Measurements from ENCODE around the gene TRIM37. TPM values are rescaled to one million over a fixed set of nuclear protein-coding genes. Genes with fewer than 3 reads are reported as not detected.
A peak's percentile ranks its signal among the peaks of the same experiment; 100 is the strongest.

TRIM37 gene
- total and polyA plus RNA-seq, 5 experiments from 2014 or later: 7.2 to 27.2 (median 9.3) TPM

- POLR2A ChIA-PET: no interaction called here
- Mint-ChIP-seq H3K4me3 (no peak overlapping the region), H3K4me1 (no peaks in the 10 kb centered on the region), H3K36me3 (peaks cover 0 to 83% (median 28%) of the 10 kb centered on the region in 3 donors), H3K9me3 (no peaks in the 10 kb centered on the region), H3K27ac (no peak overlapping the region), H3K27me3 (no peaks in the 10 kb centered on the region)
- ATAC-seq (no peak), DNase-seq (no peak)
Measured at GRCh38 chr17:59067756-59068155, 38.9 kb downstream of the TRIM37 start.

- POLR2A ChIA-PET: interaction anchor here (0.6 kb wide), 1 partner anchor 38 kb away, joined by 5 read pairs; no protein-coding TSS in a partner anchor
- no peak for DNase-seq
- Mint-ChIP-seq H3K9me3 (no peaks in the 10 kb centered on the region), H3K36me3 (peaks cover 0 to 86% (median 32%) of the 10 kb centered on the region in 3 donors), H3K27me3 (no peaks in the 10 kb centered on the region), H3K4me1 (no peaks in the 10 kb centered on the region), H3K4me3 (no peak overlapping the region), H3K27ac (no peak overlapping the region)
- ATAC-seq: no peak
Measured at GRCh38 chr17:59067340-59067739, 39.3 kb downstream of the TRIM37 start.

GRCh38 chr17:59062509-59062908 lies 44.2 kb downstream of the TRIM37 start:
- Mint-ChIP-seq H3K9me3 (no peaks in the 10 kb centered on the region), H3K4me3 (no peak overlapping the region), H3K27ac (no peak overlapping the region), H3K36me3 (peaks cover 5 to 80% (median 25%) of the 10 kb centered on the region in 3 donors), H3K4me1 (peaks cover 0 to 1% (median 0%) of the 10 kb centered on the region in 4 donors), H3K27me3 (no peaks in the 10 kb centered on the region)
- POLR2A ChIA-PET: no interaction called here
- no peak for DNase-seq
- no peak for ATAC-seq

GRCh38 chr17:59056857-59057256 lies 49.8 kb downstream of the TRIM37 start:
- Mint-ChIP-seq H3K36me3 (peaks cover 5 to 76% (median 26%) of the 10 kb centered on the region in 3 donors), H3K4me1 (peaks cover 0 to under 1% (median 0%) of the 10 kb centered on the region in 4 donors), H3K27ac (peak overlapping the region in 1 of 10 donors; percentile 13), H3K9me3 (no peaks in the 10 kb centered on the region), H3K4me3 (no peak overlapping the region), H3K27me3 (no peaks in the 10 kb centered on the region)
- DNase-seq (no peak), ATAC-seq (no peak)
- POLR2A ChIA-PET: no interaction called here

GRCh38 chr17:59049798-59050197 lies 56.9 kb downstream of the TRIM37 start:
- POLR2A ChIA-PET: no interaction called here
- ATAC-seq (no peak), DNase-seq (no peak)
- H3K36me3 Mint-ChIP-seq: peaks cover 13 to 70% (median 20%) of the 10 kb centered on the region in 3 donors
- H3K4me3 Mint-ChIP-seq: no peak overlapping the region
- H3K4me1 Mint-ChIP-seq: peaks cover 0 to 1% (median 0%) of the 10 kb centered on the region in 4 donors
- no peaks in the 10 kb centered on the region for H3K9me3 Mint-ChIP-seq
- H3K27me3 Mint-ChIP-seq: no peaks in the 10 kb centered on the region
- peak overlapping the region in 2 of 10 donors; percentile 1 to 27 for H3K27ac Mint-ChIP-seq

GRCh38 chr17:59047616-59048015 lies 59.1 kb downstream of the TRIM37 start:
- Mint-ChIP-seq H3K27ac (peak overlapping the region in 1 of 10 donors; percentile 70), H3K4me3 (no peak overlapping the region), H3K27me3 (no peaks in the 10 kb centered on the region), H3K36me3 (peaks cover 13 to 78% (median 30%) of the 10 kb centered on the region in 3 donors), H3K9me3 (no peaks in the 10 kb centered on the region), H3K4me1 (peaks cover 0 to 1% (median 0%) of the 10 kb centered on the region in 4 donors)
- DNase-seq (no peak), ATAC-seq (no peak)
- POLR2A ChIA-PET: no interaction called here

GRCh38 chr17:59046192-59046591 lies 60.5 kb downstream of the TRIM37 start:
- POLR2A ChIA-PET: interaction anchor here (0.6 kb wide), 1 partner anchor 1029 kb away, joined by 6 read pairs; no protein-coding TSS in a partner anchor

GRCh38 chr17:59038734-59039133 lies 67.9 kb downstream of the TRIM37 start:
- ATAC-seq (no peak), DNase-seq (no peak)
- H3K9me3 Mint-ChIP-seq: no peaks in the 10 kb centered on the region
- H3K36me3 Mint-ChIP-seq: peaks cover 0 to 76% (median 27%) of the 10 kb centered on the region in 3 donors
- peaks cover 0 to 3% (median under 1%) of the 10 kb centered on the region in 4 donors for H3K4me1 Mint-ChIP-seq
- no peak overlapping the region for H3K4me3 Mint-ChIP-seq
- POLR2A ChIA-PET: no interaction called here
- H3K27ac Mint-ChIP-seq: no peak overlapping the region
- H3K27me3 Mint-ChIP-seq: no peaks in the 10 kb centered on the region

More at GRCh38 chr17:59046192-59046591, 60.5 kb downstream of the TRIM37 start:
- no peak overlapping the region for H3K27ac Mint-ChIP-seq
- H3K4me3 Mint-ChIP-seq: no peak overlapping the region
- H3K36me3 Mint-ChIP-seq: peaks cover 13 to 81% (median 31%) of the 10 kb centered on the region in 3 donors
- ATAC-seq: no peak
- H3K4me1 Mint-ChIP-seq: no peaks in the 10 kb centered on the region
- H3K27me3 Mint-ChIP-seq: no peaks in the 10 kb centered on the region
- no peaks in the 10 kb centered on the region for H3K9me3 Mint-ChIP-seq
- DNase-seq: no peak

- peak overlapping the region in 1 of 10 donors; percentile 44 for H3K27ac Mint-ChIP-seq
- H3K4me1 Mint-ChIP-seq: peaks cover 0 to 3% (median under 1%) of the 10 kb centered on the region in 4 donors
- POLR2A ChIA-PET: no interaction called here
- H3K4me3 Mint-ChIP-seq: no peak overlapping the region
- DNase-seq (no peak), ATAC-seq (no peak)
- peaks cover 0 to 74% (median 22%) of the 10 kb centered on the region in 3 donors for H3K36me3 Mint-ChIP-seq
- H3K9me3 Mint-ChIP-seq: no peaks in the 10 kb centered on the region
- no peaks in the 10 kb centered on the region for H3K27me3 Mint-ChIP-seq
Measured at GRCh38 chr17:59037960-59038359, 68.7 kb downstream of the TRIM37 start.

- Mint-ChIP-seq H3K9me3 (no peaks in the 10 kb centered on the region), H3K36me3 (peaks cover 0 to 74% (median 2%) of the 10 kb centered on the region in 3 donors), H3K4me1 (peaks cover 2 to 8% (median 4%) of the 10 kb centered on the region in 4 donors), H3K27ac (peak overlapping the region in 1 of 10 donors; percentile 70), H3K4me3 (no peak overlapping the region), H3K27me3 (no peaks in the 10 kb centered on the region)
- DNase-seq (no peak), ATAC-seq (no peak)
- POLR2A ChIA-PET: no interaction called here
Measured at GRCh38 chr17:59030811-59031210, 75.9 kb downstream of the TRIM37 start.

- peaks cover 0 to 59% (median 2%) of the 10 kb centered on the region in 3 donors for H3K36me3 Mint-ChIP-seq
- H3K4me3 Mint-ChIP-seq: no peak overlapping the region
- H3K27me3 Mint-ChIP-seq: no peaks in the 10 kb centered on the region
- peaks cover 2 to 8% (median 4%) of the 10 kb centered on the region in 4 donors for H3K4me1 Mint-ChIP-seq
- ATAC-seq (no peak), DNase-seq (no peak)
- no peaks in the 10 kb centered on the region for H3K9me3 Mint-ChIP-seq
- POLR2A ChIA-PET: interaction anchor here (0.6 kb wide), 1 partner anchor 334 kb away, joined by 3 read pairs; no protein-coding TSS in a partner anchor
- peak overlapping the region in 1 of 10 donors; percentile 19 for H3K27ac Mint-ChIP-seq
Measured at GRCh38 chr17:59028328-59028727, 78.4 kb downstream of the TRIM37 start.

GRCh38 chr17:59027750-59028149 lies 78.9 kb downstream of the TRIM37 start:
- DNase-seq: no peak
- peaks cover 2 to 8% (median 4%) of the 10 kb centered on the region in 4 donors for H3K4me1 Mint-ChIP-seq
- no peaks in the 10 kb centered on the region for H3K27me3 Mint-ChIP-seq
- peaks cover 0 to 57% (median 2%) of the 10 kb centered on the region in 3 donors for H3K36me3 Mint-ChIP-seq
- no peak overlapping the region for H3K4me3 Mint-ChIP-seq
- POLR2A ChIA-PET: no interaction called here
- no peaks in the 10 kb centered on the region for H3K9me3 Mint-ChIP-seq
- H3K27ac Mint-ChIP-seq: peak overlapping the region in 8 of 10 donors; percentile 6 to 54 (median 37)
- no peak for ATAC-seq

GRCh38 chr17:59026176-59026939 lies 80.3 kb downstream of the TRIM37 start:
- no peaks in the 10 kb centered on the region for H3K9me3 Mint-ChIP-seq
- no peak overlapping the region for H3K4me3 Mint-ChIP-seq

More at GRCh38 chr17:59026176-59026939, 80.3 kb downstream of the TRIM37 start:
- Mint-ChIP-seq H3K4me1 (peaks cover 2 to 8% (median 4%) of the 10 kb centered on the region in 4 donors), H3K27me3 (no peaks in the 10 kb centered on the region), H3K27ac (peak overlapping the region in 6 of 10 donors; percentile 4 to 61 (median 36)), H3K36me3 (peaks cover 0 to 49% (median 4%) of the 10 kb centered on the region in 3 donors)
- ATAC-seq: no peak
- no peak for DNase-seq
- POLR2A ChIA-PET: no interaction called here

All from naive thymus-derived CD8-positive, alpha-beta T cell (primary cell).